ENCODE data around the gene IL18RAP.

Gene IL18RAP

GRCh38 chr2:102439065-102439695 is 16.2 kb downstream of the IL18RAP start:
- no peaks in the 10 kb centered on the region for H3K9me3 ChIP-seq (ENCODE audit: control insufficient read depth, insufficient read depth, low read length)
- H3K9ac ChIP-seq (ENCODE audit: low read depth, low read length), result no peak overlapping the region
- no peak overlapping the region for H3K4me3 ChIP-seq (ENCODE audit: low read depth, low read length)
- H3K4me1 ChIP-seq (ENCODE audit: control insufficient read depth, insufficient read depth, low read length), result no peaks in the 10 kb centered on the region
- no peaks in the 10 kb centered on the region for H3K36me3 ChIP-seq (ENCODE audit: control insufficient read depth, insufficient read depth, low read length)
- no peaks in the 10 kb centered on the region for H3K27me3 ChIP-seq (ENCODE audit: control insufficient read depth, insufficient read depth, low read length)

- H3K9ac ChIP-seq (ENCODE audit: low read depth, low read length), result no peak overlapping the region
- H3K27me3 ChIP-seq (ENCODE audit: control insufficient read depth, insufficient read depth, low read length), result no peaks in the 10 kb centered on the region
- no peaks in the 10 kb centered on the region for H3K9me3 ChIP-seq (ENCODE audit: control insufficient read depth, insufficient read depth, low read length)
- no peaks in the 10 kb centered on the region for H3K4me1 ChIP-seq (ENCODE audit: control insufficient read depth, insufficient read depth, low read length)
- H3K36me3 ChIP-seq (ENCODE audit: control insufficient read depth, insufficient read depth, low read length), result no peaks in the 10 kb centered on the region
- no peak overlapping the region for H3K4me3 ChIP-seq (ENCODE audit: low read depth, low read length)
Measured at GRCh38 chr2:102442967-102443828, 20.2 kb downstream of the IL18RAP start.

GRCh38 chr2:102444233-102444632 is 21.3 kb downstream of the IL18RAP start:
- Histone ChIP-seq H3K27me3 (ENCODE audit: control insufficient read depth, insufficient read depth, low read length) (no peaks in the 10 kb centered on the region), H3K36me3 (ENCODE audit: control insufficient read depth, insufficient read depth, low read length) (no peaks in the 10 kb centered on the region), H3K9ac (ENCODE audit: low read depth, low read length) (no peak overlapping the region), H3K4me3 (ENCODE audit: low read depth, low read length) (no peak overlapping the region), H3K4me1 (ENCODE audit: control insufficient read depth, insufficient read depth, low read length) (no peaks in the 10 kb centered on the region), H3K9me3 (ENCODE audit: control insufficient read depth, insufficient read depth, low read length) (no peaks in the 10 kb centered on the region)

GRCh38 chr2:102446936-102447335 is 24.0 kb downstream of the IL18RAP start:
- no peaks in the 10 kb centered on the region for H3K36me3 ChIP-seq (ENCODE audit: control insufficient read depth, insufficient read depth, low read length)
- no peak overlapping the region for H3K4me3 ChIP-seq (ENCODE audit: low read depth, low read length)
- no peaks in the 10 kb centered on the region for H3K9me3 ChIP-seq (ENCODE audit: control insufficient read depth, insufficient read depth, low read length)
- H3K9ac ChIP-seq (ENCODE audit: low read depth, low read length), result no peak overlapping the region
- H3K4me1 ChIP-seq (ENCODE audit: control insufficient read depth, insufficient read depth, low read length), result no peaks in the 10 kb centered on the region
- no peaks in the 10 kb centered on the region for H3K27me3 ChIP-seq (ENCODE audit: control insufficient read depth, insufficient read depth, low read length)

GRCh38 chr2:102449370-102449974 is 26.5 kb downstream of the IL18RAP start:
- Histone ChIP-seq H3K9ac (ENCODE audit: low read depth, low read length) (no peak overlapping the region), H3K9me3 (ENCODE audit: control insufficient read depth, insufficient read depth, low read length) (no peaks in the 10 kb centered on the region), H3K36me3 (ENCODE audit: control insufficient read depth, insufficient read depth, low read length) (no peaks in the 10 kb centered on the region), H3K4me1 (ENCODE audit: control insufficient read depth, insufficient read depth, low read length) (no peaks in the 10 kb centered on the region), H3K4me3 (ENCODE audit: low read depth, low read length) (no peak overlapping the region), H3K27me3 (ENCODE audit: control insufficient read depth, insufficient read depth, low read length) (no peaks in the 10 kb centered on the region)

- H3K27me3 ChIP-seq (ENCODE audit: control insufficient read depth, insufficient read depth, low read length), result no peaks in the 10 kb centered on the region
- H3K9me3 ChIP-seq (ENCODE audit: control insufficient read depth, insufficient read depth, low read length), result no peaks in the 10 kb centered on the region
- no peaks in the 10 kb centered on the region for H3K36me3 ChIP-seq (ENCODE audit: control insufficient read depth, insufficient read depth, low read length)
- H3K9ac ChIP-seq (ENCODE audit: low read depth, low read length), result no peak overlapping the region
- no peaks in the 10 kb centered on the region for H3K4me1 ChIP-seq (ENCODE audit: control insufficient read depth, insufficient read depth, low read length)
- no peak overlapping the region for H3K4me3 ChIP-seq (ENCODE audit: low read depth, low read length)
Measured at GRCh38 chr2:102451968-102452367, 29.0 kb downstream of the IL18RAP start.

- H3K4me3 ChIP-seq (ENCODE audit: low read depth, low read length), result no peak overlapping the region
- no peaks in the 10 kb centered on the region for H3K27me3 ChIP-seq (ENCODE audit: control insufficient read depth, insufficient read depth, low read length)
- H3K9ac ChIP-seq (ENCODE audit: low read depth, low read length), result no peak overlapping the region
- H3K9me3 ChIP-seq (ENCODE audit: control insufficient read depth, insufficient read depth, low read length), result no peaks in the 10 kb centered on the region
- no peaks in the 10 kb centered on the region for H3K36me3 ChIP-seq (ENCODE audit: control insufficient read depth, insufficient read depth, low read length)
- no peaks in the 10 kb centered on the region for H3K4me1 ChIP-seq (ENCODE audit: control insufficient read depth, insufficient read depth, low read length)
Measured at GRCh38 chr2:102453501-102453900, 30.5 kb downstream of the IL18RAP start.

GRCh38 chr2:102455061-102455670 is 32.2 kb downstream of the IL18RAP start:
- no peaks in the 10 kb centered on the region for H3K9me3 ChIP-seq (ENCODE audit: control insufficient read depth, insufficient read depth, low read length)
- no peaks in the 10 kb centered on the region for H3K27me3 ChIP-seq (ENCODE audit: control insufficient read depth, insufficient read depth, low read length)
- H3K36me3 ChIP-seq (ENCODE audit: control insufficient read depth, insufficient read depth, low read length), result no peaks in the 10 kb centered on the region
- no peak overlapping the region for H3K9ac ChIP-seq (ENCODE audit: low read depth, low read length)
- H3K4me3 ChIP-seq (ENCODE audit: low read depth, low read length), result no peak overlapping the region
- no peaks in the 10 kb centered on the region for H3K4me1 ChIP-seq (ENCODE audit: control insufficient read depth, insufficient read depth, low read length)

GRCh38 chr2:102460467-102460866 is 37.5 kb downstream of the IL18RAP start:
- Histone ChIP-seq H3K27me3 (ENCODE audit: control insufficient read depth, insufficient read depth, low read length) (no peaks in the 10 kb centered on the region), H3K36me3 (ENCODE audit: control insufficient read depth, insufficient read depth, low read length) (no peaks in the 10 kb centered on the region), H3K4me1 (ENCODE audit: control insufficient read depth, insufficient read depth, low read length) (no peaks in the 10 kb centered on the region), H3K9ac (ENCODE audit: low read depth, low read length) (no peak overlapping the region), H3K9me3 (ENCODE audit: control insufficient read depth, insufficient read depth, low read length) (no peaks in the 10 kb centered on the region), H3K4me3 (ENCODE audit: low read depth, low read length) (no peak overlapping the region)

GRCh38 chr2:102461188-102461587 is 38.2 kb downstream of the IL18RAP start:
- no peaks in the 10 kb centered on the region for H3K9me3 ChIP-seq (ENCODE audit: control insufficient read depth, insufficient read depth, low read length)
- no peak overlapping the region for H3K4me3 ChIP-seq (ENCODE audit: low read depth, low read length)
- no peaks in the 10 kb centered on the region for H3K36me3 ChIP-seq (ENCODE audit: control insufficient read depth, insufficient read depth, low read length)
- no peaks in the 10 kb centered on the region for H3K27me3 ChIP-seq (ENCODE audit: control insufficient read depth, insufficient read depth, low read length)
- H3K9ac ChIP-seq (ENCODE audit: low read depth, low read length), result no peak overlapping the region
- H3K4me1 ChIP-seq (ENCODE audit: control insufficient read depth, insufficient read depth, low read length), result no peaks in the 10 kb centered on the region

GRCh38 chr2:102463160-102463559 is 40.2 kb downstream of the IL18RAP start:
- H3K4me3 ChIP-seq (ENCODE audit: low read depth, low read length), result no peak overlapping the region
- no peaks in the 10 kb centered on the region for H3K4me1 ChIP-seq (ENCODE audit: control insufficient read depth, insufficient read depth, low read length)
- H3K36me3 ChIP-seq (ENCODE audit: control insufficient read depth, insufficient read depth, low read length), result no peaks in the 10 kb centered on the region
- H3K27me3 ChIP-seq (ENCODE audit: control insufficient read depth, insufficient read depth, low read length), result no peaks in the 10 kb centered on the region
- H3K9ac ChIP-seq (ENCODE audit: low read depth, low read length), result no peak overlapping the region
- no peaks in the 10 kb centered on the region for H3K9me3 ChIP-seq (ENCODE audit: control insufficient read depth, insufficient read depth, low read length)
